Suppressor macrophage (primary cell): ENCODE measurements around the gene PECR.
"Not testable (repeated sequence)": the region's sequence is repeated elsewhere in the genome, so short reads cannot be mapped to it uniquely, and the experiment has no call there.

Experiments
- DNase-seq, 4 experiments: peaks; one replicate each; pipeline ENCODE4 v3.0.0-alpha.2; 2020 to 2022

The PECR gene

GRCh38 chr2:216104691-216105090 lies 23.1 kb upstream of the PECR start:
- DNase-seq, result no peak

GRCh38 chr2:216103213-216103612 lies 21.6 kb upstream of the PECR start:
- no peak for DNase-seq

- DNase-seq, result no peak
These were observed 19.5 kb upstream of the PECR start for GRCh38 chr2:216101109-216101508.

- no peak for DNase-seq
These were observed 17.1 kb upstream of the PECR start for GRCh38 chr2:216098421-216099334.

- DNase-seq, result no peak
These were observed 13.1 kb upstream of the PECR start for GRCh38 chr2:216094701-216095100.

GRCh38 chr2:216092646-216093045 lies 11.0 kb upstream of the PECR start:
- no peak for DNase-seq

- DNase-seq, result no peak
These were observed 8.8 kb upstream of the PECR start for GRCh38 chr2:216090369-216090786.

- no peak for DNase-seq
These were observed 4.7 kb upstream of the PECR start for GRCh38 chr2:216086207-216086893.

GRCh38 chr2:216084547-216084946 lies 2.9 kb upstream of the PECR start:
- no peak for DNase-seq

GRCh38 chr2:216083464-216084281 lies 2.1 kb upstream of the PECR start:
- no peak for DNase-seq

- DNase-seq, result peak; percentile 68 to 78 (median 77)
These were observed 1.2 kb upstream of the PECR start for GRCh38 chr2:216082805-216083204.

GRCh38 chr2:216082117-216082711 lies 605 bp upstream of the PECR start:
- no peak for DNase-seq

- DNase-seq, result no peak
These were observed 597 bp downstream of the PECR start for GRCh38 chr2:216081012-216081411.

- not testable (repeated sequence) for DNase-seq
These were observed 1.6 kb downstream of the PECR start for GRCh38 chr2:216080048-216080447.

- no peak for DNase-seq
These were observed 2.8 kb downstream of the PECR start for GRCh38 chr2:216078776-216079175.

GRCh38 chr2:216075510-216076485 lies 5.8 kb downstream of the PECR start:
- DNase-seq, result no peak

GRCh38 chr2:216074794-216075193 lies 6.8 kb downstream of the PECR start:
- DNase-seq, result no peak

GRCh38 chr2:216074380-216074779 lies 7.2 kb downstream of the PECR start:
- no peak for DNase-seq

GRCh38 chr2:216073773-216074172 lies 7.8 kb downstream of the PECR start:
- DNase-seq, result no peak

- DNase-seq, result no peak
These were observed 9.1 kb downstream of the PECR start for GRCh38 chr2:216072473-216072872.

GRCh38 chr2:216071111-216071851 lies 10.3 kb downstream of the PECR start:
- DNase-seq, result no peak
